Activated naive CD8-positive, alpha-beta T cell (primary cell): ENCODE data around the gene PCK2.

Experiments used
- H3K27ac Mint-ChIP-seq: one replicate; pipeline ENCODE4 v1.8.0; 2021; ENCODE audit warnings: mixed read lengths
- H3K27me3 Mint-ChIP-seq: one replicate; pipeline ENCODE4 v1.8.0; 2021; ENCODE audit warnings: mixed read lengths
- H3K36me3 Mint-ChIP-seq: one replicate; pipeline ENCODE4 v1.8.0; 2021; ENCODE audit warnings: mixed read lengths
- H3K4me1 Mint-ChIP-seq: one replicate; pipeline ENCODE4 v1.8.0; 2021; ENCODE audit warnings: low read depth, mixed read lengths
- H3K4me3 Mint-ChIP-seq: one replicate; pipeline ENCODE4 v1.8.0; 2021; ENCODE audit warnings: mild to moderate bottlenecking, mixed read lengths
- H3K9me3 Mint-ChIP-seq: one replicate; pipeline ENCODE4 v1.8.0; 2021; ENCODE audit warnings: low read depth, mixed read lengths

PCK2 gene

DNA sequence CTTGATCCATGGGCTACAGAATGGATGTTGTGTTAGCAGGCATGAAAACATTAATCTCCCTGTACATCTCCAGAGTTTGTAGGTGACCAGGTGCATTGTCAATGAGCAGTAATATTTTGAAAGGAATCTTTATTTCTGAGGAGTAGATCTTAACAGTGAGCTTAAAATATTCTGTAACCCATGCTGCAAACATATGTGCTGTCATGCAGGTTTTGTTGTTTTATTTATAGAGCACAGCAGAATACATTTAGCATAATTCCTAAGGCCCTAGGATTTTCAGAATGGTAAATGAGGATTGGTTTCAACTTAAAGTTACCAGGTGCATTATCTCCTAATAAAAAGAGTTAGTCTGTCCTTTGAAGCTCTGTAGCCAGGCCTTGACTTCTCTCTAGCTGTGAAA, 32.8 kb downstream of the PCK2 start:
- Mint-ChIP-seq H3K36me3 (no peaks in the 10 kb centered on the region), H3K9me3 (no peaks in the 10 kb centered on the region), H3K4me1 (peaks cover 10% of the 10 kb centered on the region), H3K27ac (no peak overlapping the region), H3K27me3 (no peaks in the 10 kb centered on the region), H3K4me3 (no peak overlapping the region)

DNA sequence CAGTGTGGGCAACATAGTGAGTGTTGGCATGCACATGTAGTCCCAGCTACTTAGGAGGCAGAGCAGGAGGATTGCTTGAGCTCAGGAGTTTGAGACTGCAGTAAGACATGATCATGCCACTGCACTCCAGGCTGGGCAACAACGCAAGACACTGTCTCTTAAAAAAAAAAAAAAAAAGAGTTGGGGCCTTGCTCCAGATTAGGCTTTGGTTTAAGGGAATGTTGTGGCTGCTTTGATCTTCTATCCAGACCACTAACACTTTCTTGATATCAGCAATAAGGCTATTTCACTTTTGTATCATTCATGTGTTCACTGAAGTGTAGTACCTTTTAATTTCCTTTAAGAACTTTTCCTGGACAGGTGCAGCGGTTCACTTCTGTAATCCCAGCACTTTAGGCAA, 33.6 kb downstream of the PCK2 start:
- Mint-ChIP-seq H3K4me1 (peaks cover 15% of the 10 kb centered on the region), H3K9me3 (no peaks in the 10 kb centered on the region), H3K27ac (no peak overlapping the region), H3K27me3 (no peaks in the 10 kb centered on the region), H3K4me3 (no peak overlapping the region), H3K36me3 (no peaks in the 10 kb centered on the region)

DNA sequence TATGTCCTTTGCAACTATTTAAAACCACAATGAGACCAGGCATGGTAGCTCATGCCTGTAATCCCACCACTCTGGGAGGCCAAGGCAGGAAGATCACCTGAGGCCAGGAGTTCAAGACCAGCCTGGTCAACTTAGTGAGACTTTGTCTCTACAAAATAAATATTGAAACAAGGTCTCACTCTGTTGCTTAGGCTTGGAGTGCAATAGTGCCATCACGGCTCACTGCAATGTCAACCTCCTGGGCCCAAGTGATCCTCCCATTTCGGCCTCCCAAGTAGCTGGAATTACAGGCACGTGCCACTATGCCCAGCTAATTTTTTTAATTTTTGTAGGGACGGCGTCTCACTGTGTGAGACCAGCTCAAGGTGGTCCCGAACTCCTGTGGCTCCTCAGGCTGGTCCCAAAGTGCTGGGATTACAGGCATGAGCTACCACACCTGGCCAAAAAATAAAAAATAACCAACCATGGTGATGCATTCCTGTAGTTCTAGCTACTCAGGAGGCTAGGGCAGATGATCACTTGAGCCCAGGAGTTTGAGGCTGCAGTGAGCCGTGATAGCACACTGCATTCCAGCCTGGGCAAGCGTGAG, 35.4 kb downstream of the PCK2 start:
- Mint-ChIP-seq H3K4me3 (no peak overlapping the region), H3K4me1 (peaks cover 22% of the 10 kb centered on the region), H3K27me3 (no peaks in the 10 kb centered on the region), H3K36me3 (no peaks in the 10 kb centered on the region), H3K27ac (no peak overlapping the region), H3K9me3 (no peaks in the 10 kb centered on the region)

DNA sequence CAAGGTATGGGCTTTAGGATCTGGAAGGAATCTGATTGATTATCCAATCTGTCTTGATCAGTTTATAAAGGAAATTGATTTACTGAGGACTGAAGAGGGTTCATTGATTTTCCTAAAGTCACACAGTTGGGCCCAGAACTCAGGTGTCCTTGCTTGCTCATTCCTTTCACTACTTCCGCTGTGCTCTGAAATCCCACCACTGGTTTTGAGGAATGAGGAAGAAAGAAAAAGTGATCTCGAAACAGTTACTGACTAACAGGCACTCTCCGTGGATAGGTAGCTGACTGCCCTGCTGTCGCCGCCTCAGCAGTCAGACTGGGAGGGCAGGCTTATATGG, 36.2 kb downstream of the PCK2 start, which contains the start of gene FITM1:
TSS of gene FITM1 (plus strand) at position 280 of the 337 bp plus-strand sequence. CDS start 905 bp downstream, outside the sequence.
- no peaks in the 10 kb centered on the region for H3K36me3 Mint-ChIP-seq
- peaks cover 26% of the 10 kb centered on the region for H3K4me1 Mint-ChIP-seq
- H3K4me3 Mint-ChIP-seq: no peak within 1 kb of the TSS
- no peaks in the 10 kb centered on the region for H3K27me3 Mint-ChIP-seq
- no peaks in the 10 kb centered on the region for H3K9me3 Mint-ChIP-seq
- peak within 1 kb of the TSS; percentile 80 for H3K27ac Mint-ChIP-seq

DNA sequence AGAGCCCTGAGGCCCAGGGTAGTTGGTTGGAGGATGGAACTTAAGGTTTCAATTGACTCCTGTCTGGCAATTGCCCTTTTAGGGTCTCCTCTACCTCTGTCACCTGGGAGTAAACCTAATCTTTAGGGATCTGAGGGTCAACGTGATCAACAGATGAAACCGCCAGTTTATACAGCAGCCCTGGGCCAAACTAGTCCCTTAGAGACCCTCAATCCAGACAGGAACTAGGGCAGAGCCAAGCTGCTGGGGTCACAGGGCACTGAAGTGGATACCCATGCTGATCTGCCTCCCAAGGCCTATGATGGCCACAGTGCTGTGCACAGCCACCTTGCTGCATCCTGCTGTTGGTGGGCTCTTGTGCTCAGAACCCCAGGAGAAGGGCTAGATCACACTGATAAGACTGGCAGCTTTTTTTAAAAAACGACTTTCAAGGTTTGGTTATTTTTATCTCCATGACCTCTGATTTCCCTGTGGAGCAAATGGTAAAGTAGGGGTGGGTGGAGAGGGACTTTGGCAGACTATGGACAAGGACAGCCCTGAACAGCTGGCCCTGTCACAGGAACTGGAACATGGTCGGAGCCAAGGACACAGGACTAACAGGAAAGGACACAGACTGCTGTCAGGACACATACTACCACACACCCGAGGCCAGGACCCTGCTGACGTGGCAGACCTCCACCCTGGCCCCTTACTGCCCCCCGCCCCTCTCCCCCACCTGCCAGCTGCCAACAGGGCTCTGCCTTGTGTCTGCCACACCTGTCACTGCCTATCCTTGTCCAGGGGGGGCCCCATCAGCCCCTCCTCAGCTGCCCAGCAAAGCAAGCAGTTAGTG, 36.8 kb downstream of the PCK2 start:
- Mint-ChIP-seq H3K36me3 (no peaks in the 10 kb centered on the region), H3K4me3 (no peak overlapping the region)

DNA sequence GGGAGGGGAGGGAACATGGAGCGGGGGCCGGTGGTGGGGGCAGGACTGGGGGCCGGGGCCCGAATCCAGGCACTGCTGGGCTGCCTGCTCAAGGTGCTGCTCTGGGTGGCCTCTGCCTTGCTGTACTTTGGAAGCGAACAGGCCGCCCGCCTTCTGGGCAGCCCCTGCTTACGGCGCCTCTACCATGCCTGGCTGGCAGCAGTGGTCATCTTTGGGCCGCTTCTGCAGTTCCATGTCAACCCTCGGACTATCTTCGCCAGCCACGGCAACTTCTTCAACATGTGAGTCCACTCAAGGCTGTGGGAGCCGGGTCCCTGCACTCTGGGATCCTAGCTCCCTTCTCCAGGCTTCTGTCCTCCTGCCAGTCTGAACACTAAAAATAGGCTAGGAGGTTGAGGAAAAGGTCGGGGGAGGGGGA, 37.4 kb downstream of the PCK2 start:
- no peaks in the 10 kb centered on the region for H3K9me3 Mint-ChIP-seq
- no peaks in the 10 kb centered on the region for H3K36me3 Mint-ChIP-seq
- H3K4me1 Mint-ChIP-seq: peaks cover 29% of the 10 kb centered on the region
- H3K4me3 Mint-ChIP-seq: no peak overlapping the region
- peak overlapping the region; percentile 89 for H3K27ac Mint-ChIP-seq
- H3K27me3 Mint-ChIP-seq: no peaks in the 10 kb centered on the region

More for the DNA sequence above, 36.8 kb downstream of the PCK2 start:
- no peaks in the 10 kb centered on the region for H3K9me3 Mint-ChIP-seq
- H3K4me1 Mint-ChIP-seq: peaks cover 28% of the 10 kb centered on the region
- H3K27me3 Mint-ChIP-seq: no peaks in the 10 kb centered on the region
- H3K27ac Mint-ChIP-seq: peak overlapping the region; percentile 80

DNA sequence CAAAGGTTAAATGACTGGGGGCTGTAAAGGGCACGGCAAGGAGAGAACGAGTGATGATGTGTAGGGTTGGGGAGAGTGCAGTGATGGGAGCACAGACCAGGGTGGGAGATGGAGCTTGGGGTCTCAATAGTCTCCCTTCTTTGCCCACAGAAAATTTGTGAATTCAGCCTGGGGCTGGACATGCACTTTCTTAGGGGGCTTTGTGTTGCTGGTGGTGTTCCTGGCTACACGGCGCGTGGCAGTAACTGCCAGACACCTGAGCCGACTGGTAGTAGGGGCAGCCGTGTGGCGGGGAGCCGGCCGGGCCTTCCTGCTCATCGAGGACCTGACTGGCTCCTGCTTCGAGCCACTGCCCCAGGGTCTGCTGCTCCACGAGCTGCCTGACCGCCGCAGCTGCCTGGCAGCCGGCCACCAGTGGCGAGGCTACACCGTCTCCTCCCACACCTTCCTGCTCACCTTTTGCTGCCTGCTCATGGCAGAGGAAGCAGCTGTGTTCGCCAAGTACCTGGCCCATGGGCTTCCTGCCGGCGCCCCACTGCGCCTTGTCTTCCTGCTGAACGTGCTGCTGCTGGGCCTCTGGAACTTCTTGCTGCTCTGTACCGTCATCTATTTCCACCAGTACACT, 38.1 kb downstream of the PCK2 start:
- peaks cover 35% of the 10 kb centered on the region for H3K4me1 Mint-ChIP-seq
- peak overlapping the region; percentile 42 for H3K4me3 Mint-ChIP-seq
- H3K27me3 Mint-ChIP-seq: no peaks in the 10 kb centered on the region
- H3K27ac Mint-ChIP-seq: peak overlapping the region; percentile 89
- H3K9me3 Mint-ChIP-seq: no peaks in the 10 kb centered on the region
- H3K36me3 Mint-ChIP-seq: peaks cover 5% of the 10 kb centered on the region

DNA sequence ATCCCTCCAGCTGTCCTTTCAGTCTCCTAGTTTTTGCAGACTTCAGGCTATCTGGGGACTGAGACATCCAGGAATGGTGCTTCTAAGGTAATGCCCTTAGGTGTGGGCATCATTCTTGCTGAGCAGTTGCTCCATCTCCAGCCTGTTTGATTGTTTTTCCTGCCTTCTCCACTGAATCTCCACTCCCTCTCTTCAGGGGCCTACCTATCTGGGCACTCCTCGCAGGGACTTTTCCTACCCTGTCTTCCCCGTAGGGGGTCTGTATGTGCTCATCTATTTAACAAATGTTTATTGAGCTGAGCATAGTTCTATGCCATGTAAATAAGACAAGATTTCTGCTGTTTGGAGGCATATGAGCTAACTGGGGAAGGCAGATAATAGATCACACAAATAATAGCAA, 38.9 kb downstream of the PCK2 start:
- H3K4me3 Mint-ChIP-seq: peak overlapping the region; percentile 42
- H3K9me3 Mint-ChIP-seq: no peaks in the 10 kb centered on the region
- H3K27ac Mint-ChIP-seq: peak overlapping the region; percentile 89
- peaks cover 6% of the 10 kb centered on the region for H3K36me3 Mint-ChIP-seq
- H3K27me3 Mint-ChIP-seq: no peaks in the 10 kb centered on the region
- H3K4me1 Mint-ChIP-seq: peaks cover 38% of the 10 kb centered on the region

DNA sequence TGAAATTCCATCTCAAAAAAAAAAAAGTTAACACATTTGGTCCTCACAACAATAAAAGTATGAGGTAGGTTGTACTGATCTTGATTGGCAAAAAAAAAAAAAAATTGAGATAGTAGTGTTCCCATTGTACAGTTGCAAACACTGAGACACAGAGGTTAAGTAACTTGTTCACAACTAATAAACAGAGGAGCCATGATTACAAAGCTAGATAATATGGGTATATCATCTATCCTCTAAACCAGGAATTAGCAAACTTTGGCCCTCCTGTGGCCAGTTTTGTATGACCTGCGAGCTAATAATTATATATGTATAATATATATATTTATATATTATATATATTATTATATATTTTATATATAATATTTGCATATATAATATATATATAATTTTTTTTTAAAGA, 39.6 kb downstream of the PCK2 start:
- Mint-ChIP-seq H3K4me1 (peaks cover 45% of the 10 kb centered on the region), H3K27ac (no peak overlapping the region), H3K27me3 (no peaks in the 10 kb centered on the region), H3K4me3 (no peak overlapping the region), H3K36me3 (peaks cover 9% of the 10 kb centered on the region), H3K9me3 (no peaks in the 10 kb centered on the region)

DNA sequence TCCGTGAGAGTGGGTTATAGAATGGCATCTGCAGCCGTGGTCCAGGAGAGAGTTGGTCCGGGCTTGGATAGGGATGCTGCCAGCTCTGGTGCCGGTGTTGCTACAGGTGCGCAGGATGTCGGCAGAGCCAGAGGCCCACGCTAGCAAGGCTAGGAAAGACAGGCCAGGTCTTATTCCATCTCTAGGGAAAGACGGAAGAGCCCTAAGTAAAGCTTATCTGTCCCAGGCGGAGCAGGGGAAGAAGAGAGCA, 41.4 kb downstream of the PCK2 start:
- H3K4me3 Mint-ChIP-seq: peak overlapping the region; percentile 96
- H3K9me3 Mint-ChIP-seq: no peaks in the 10 kb centered on the region
- H3K27ac Mint-ChIP-seq: peak overlapping the region; percentile 91
- peaks cover 9% of the 10 kb centered on the region for H3K36me3 Mint-ChIP-seq
- peaks cover 59% of the 10 kb centered on the region for H3K4me1 Mint-ChIP-seq
- H3K27me3 Mint-ChIP-seq: no peaks in the 10 kb centered on the region

DNA sequence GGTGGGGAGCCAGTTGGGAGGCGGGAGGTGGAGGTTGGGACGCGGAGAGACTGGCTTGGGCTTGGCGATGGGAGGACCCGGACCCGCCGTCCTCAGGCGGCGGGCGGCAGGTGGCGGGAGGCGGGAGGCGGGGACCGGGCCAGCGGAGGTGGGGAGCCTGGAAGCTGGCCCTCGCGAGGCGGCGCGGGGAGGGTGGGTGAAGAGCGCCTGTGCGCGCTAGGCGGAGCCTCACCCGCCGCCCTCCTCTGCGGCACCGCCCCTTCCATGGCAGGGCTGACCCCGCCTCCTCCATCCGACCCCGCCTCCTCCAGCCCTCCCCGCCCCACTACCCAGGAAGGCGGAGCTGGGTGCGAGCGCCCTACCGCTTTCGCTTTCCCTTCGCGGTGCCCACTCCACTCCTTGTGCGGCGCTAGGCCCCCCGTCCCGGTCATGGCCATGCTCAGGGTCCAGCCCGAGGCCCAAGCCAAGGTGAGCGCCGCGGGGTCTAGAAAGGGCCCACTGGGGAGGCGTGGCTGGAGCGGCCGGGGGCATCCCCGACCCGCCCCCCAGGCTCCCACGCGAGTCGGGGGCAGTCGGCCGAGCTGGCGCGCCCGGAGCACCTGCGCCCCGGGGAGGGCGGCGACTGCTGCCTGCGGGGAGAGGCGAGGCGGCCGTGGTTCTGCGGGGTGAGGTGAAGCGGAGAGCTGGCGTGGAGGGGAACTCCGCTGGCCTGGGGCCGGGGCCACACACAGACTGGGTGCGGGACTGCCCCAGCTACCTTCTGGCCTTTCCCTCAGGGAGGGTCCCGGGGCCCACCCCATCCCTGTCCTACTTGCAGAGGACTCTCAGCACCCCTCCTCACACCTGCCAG, 41.9 kb downstream of the PCK2 start, which contains the start of gene PSME1:
TSS of gene PSME1 (plus strand) at position 361 of the 850 bp plus-strand sequence. CDS start at position 430, 69 bp downstream.
- peaks cover 59% of the 10 kb centered on the region for H3K4me1 Mint-ChIP-seq
- H3K4me3 Mint-ChIP-seq: peak within 1 kb of the TSS; percentile 96
- peaks cover 9% of the 10 kb centered on the region for H3K36me3 Mint-ChIP-seq
- H3K27me3 Mint-ChIP-seq: no peaks in the 10 kb centered on the region
- H3K9me3 Mint-ChIP-seq: no peaks in the 10 kb centered on the region
- peak within 1 kb of the TSS; percentile 93 for H3K27ac Mint-ChIP-seq

DNA sequence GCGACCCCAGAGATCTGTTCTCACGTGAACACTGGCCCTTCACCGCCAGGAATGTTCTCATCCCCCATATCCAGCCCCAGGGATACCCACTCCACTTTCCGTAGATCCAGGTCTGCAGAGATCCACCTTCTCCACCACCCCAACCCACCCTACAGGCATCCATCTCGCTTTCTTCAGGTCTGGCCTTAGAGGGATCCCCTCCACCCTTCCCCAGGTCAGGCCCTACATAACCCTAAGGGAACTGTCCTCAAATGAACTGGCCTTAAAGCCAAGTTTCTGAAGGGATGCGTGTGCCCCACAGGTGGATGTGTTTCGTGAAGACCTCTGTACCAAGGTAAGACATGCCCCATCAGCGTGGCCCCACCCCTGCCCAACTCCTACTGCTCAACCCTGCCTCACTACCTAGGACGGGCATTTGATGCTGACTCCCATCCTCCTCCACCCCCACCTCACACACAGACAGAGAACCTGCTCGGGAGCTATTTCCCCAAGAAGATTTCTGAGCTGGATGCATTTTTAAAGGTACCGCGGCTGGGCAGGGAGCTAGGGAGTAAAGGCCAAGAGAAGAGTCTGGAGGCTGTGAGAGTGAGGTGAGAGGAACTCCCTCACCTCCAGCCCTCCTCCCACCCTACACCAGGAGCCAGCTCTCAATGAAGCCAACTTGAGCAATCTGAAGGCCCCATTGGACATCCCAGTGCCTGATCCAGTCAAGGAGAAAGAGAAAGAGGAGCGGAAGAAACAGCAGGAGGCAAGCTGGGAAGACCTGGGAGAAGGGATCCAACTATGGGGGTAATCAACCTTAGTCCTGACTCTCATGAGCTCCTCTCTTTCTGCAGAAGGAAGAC, 42.8 kb downstream of the PCK2 start:
- Mint-ChIP-seq H3K36me3 (peaks cover 9% of the 10 kb centered on the region), H3K27me3 (no peaks in the 10 kb centered on the region), H3K4me1 (peaks cover 58% of the 10 kb centered on the region), H3K9me3 (no peaks in the 10 kb centered on the region), H3K4me3 (peak overlapping the region; percentile 91), H3K27ac (peak overlapping the region; percentile 93)

DNA sequence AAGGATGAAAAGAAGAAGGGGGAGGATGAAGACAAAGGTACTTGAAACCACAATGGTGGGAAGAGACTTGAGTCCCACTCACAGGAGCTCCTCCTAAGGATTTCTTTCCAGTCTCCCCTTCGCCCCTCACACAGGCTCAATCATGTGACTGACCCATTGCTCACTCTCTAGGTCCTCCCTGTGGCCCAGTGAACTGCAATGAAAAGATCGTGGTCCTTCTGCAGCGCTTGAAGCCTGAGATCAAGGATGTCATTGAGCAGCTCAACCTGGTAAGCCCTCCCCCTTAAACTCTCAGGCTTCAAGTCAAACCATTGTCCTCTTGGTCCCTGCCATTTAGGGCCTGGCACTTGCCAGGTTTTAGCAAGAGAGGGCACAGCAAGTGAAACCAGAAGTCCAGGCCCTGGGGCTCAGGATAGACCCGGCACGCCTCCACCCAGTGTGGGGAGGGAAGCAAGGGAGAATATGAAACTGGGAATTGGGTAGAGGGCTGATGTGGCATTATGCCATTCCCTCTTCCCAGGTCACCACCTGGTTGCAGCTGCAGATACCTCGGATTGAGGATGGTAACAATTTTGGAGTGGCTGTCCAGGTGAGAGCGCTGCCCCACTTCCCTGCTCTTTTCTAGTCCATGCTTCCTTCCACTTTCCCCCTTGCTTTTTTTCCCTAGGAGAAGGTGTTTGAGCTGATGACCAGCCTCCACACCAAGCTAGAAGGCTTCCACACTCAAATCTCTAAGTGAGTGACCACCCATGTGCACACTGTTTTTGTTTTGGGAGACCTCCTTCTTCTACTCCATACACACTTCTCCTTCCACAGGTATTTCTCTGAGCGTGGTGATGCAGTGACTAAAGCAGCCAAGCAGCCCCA, 43.7 kb downstream of the PCK2 start:
- Mint-ChIP-seq H3K4me1 (peaks cover 56% of the 10 kb centered on the region), H3K36me3 (peaks cover 9% of the 10 kb centered on the region)

More for the DNA sequence above, 43.7 kb downstream of the PCK2 start:
- Mint-ChIP-seq H3K27ac (peak overlapping the region; percentile 93), H3K27me3 (no peaks in the 10 kb centered on the region), H3K4me3 (peak overlapping the region; percentile 91), H3K9me3 (no peaks in the 10 kb centered on the region)
